ENCODE data around the gene MADCAM1.
A peak's percentile ranks its signal among the peaks of the same experiment; 100 is the strongest.

MADCAM1 gene

GRCh38 chr19:507286-508203 lies 11.3 kb downstream of the MADCAM1 start, which contains the start of gene TPGS1:
TSS of gene TPGS1 (plus strand) at chr19:507497. CDS start at chr19:507507, 10 bp downstream.
- H3K27me3 Mint-ChIP-seq: no peaks in the 10 kb centered on the region
- peaks cover 2% of the 10 kb centered on the region for H3K36me3 Mint-ChIP-seq (ENCODE audit: low read depth)
- no peaks in the 10 kb centered on the region for H3K9me3 Mint-ChIP-seq
- DNase-seq (peak; percentile 84), ATAC-seq (peak; percentile 41)
- peaks cover 52% of the 10 kb centered on the region for H3K4me1 Mint-ChIP-seq
- peak within 1 kb of the TSS; percentile 90 for H3K4me3 Mint-ChIP-seq
- peak within 1 kb of the TSS; percentile 100 for H3K27ac Mint-ChIP-seq

- peak overlapping the region; percentile 100 for H3K27ac Mint-ChIP-seq
- DNase-seq (no peak), ATAC-seq (no peak)
- H3K27me3 Mint-ChIP-seq: no peaks in the 10 kb centered on the region
- peaks cover 48% of the 10 kb centered on the region for H3K4me1 Mint-ChIP-seq
- peak overlapping the region; percentile 90 for H3K4me3 Mint-ChIP-seq
- peaks cover 2% of the 10 kb centered on the region for H3K36me3 Mint-ChIP-seq (ENCODE audit: low read depth)
- no peaks in the 10 kb centered on the region for H3K9me3 Mint-ChIP-seq
Observed at GRCh38 chr19:508204-509150, 12.2 kb downstream of the MADCAM1 start.

DNA sequence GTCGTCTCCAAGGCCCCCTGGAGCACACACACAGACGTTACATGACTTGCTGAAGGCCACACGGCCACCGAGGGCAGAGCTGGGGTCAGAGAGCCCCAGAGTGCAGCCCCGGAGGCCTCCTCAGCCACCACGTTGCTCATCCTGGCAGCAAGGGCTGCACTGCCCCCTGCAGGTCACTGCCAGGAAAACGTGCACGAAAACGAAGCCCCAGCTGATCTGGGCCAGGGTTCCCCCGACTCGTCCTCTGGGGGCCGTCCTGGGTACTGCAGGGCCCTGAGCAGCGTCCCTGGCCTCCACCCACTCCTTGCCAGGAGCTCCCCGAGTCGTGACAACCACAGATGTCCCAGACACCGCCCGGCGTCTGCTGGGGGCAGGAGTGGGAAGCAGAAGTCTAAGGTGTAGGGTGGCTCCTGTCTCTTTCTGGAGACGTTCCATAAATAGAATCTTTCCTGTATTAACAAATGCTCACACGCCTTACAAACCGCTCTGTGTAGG lies 14.4 kb downstream of the MADCAM1 start:
- H3K4me3 Mint-ChIP-seq: peak overlapping the region; percentile 78
- DNase-seq (peak; percentile 96), ATAC-seq (peak; percentile 57)
- peak overlapping the region; percentile 94 for H3K27ac Mint-ChIP-seq
- no peaks in the 10 kb centered on the region for H3K27me3 Mint-ChIP-seq
- H3K36me3 Mint-ChIP-seq (ENCODE audit: low read depth): peaks cover 2% of the 10 kb centered on the region
- no peaks in the 10 kb centered on the region for H3K9me3 Mint-ChIP-seq
- peaks cover 45% of the 10 kb centered on the region for H3K4me1 Mint-ChIP-seq

- peaks cover 43% of the 10 kb centered on the region for H3K4me1 Mint-ChIP-seq
- no peaks in the 10 kb centered on the region for H3K9me3 Mint-ChIP-seq
- peaks cover 2% of the 10 kb centered on the region for H3K36me3 Mint-ChIP-seq (ENCODE audit: low read depth)
- peak; percentile 80 for DNase-seq
- H3K27ac Mint-ChIP-seq: peak overlapping the region; percentile 94
- peak overlapping the region; percentile 78 for H3K4me3 Mint-ChIP-seq
- peak; percentile 55 for ATAC-seq
- no peaks in the 10 kb centered on the region for H3K27me3 Mint-ChIP-seq
Observed at GRCh38 chr19:511101-511851, 15.0 kb downstream of the MADCAM1 start.

- Mint-ChIP-seq H3K4me1 (peaks cover 40% of the 10 kb centered on the region), H3K9me3 (no peaks in the 10 kb centered on the region), H3K27ac (no peak overlapping the region), H3K36me3 (ENCODE audit: low read depth) (peaks cover 2% of the 10 kb centered on the region), H3K4me3 (no peak overlapping the region), H3K27me3 (no peaks in the 10 kb centered on the region)
- no peak for ATAC-seq
- DNase-seq: no peak
Observed at GRCh38 chr19:512547-513365, 16.5 kb downstream of the MADCAM1 start.

GRCh38 chr19:513368-514165 lies 17.3 kb downstream of the MADCAM1 start:
- H3K4me3 Mint-ChIP-seq: no peak overlapping the region
- no peaks in the 10 kb centered on the region for H3K27me3 Mint-ChIP-seq
- H3K9me3 Mint-ChIP-seq: no peaks in the 10 kb centered on the region
- H3K36me3 Mint-ChIP-seq (ENCODE audit: low read depth): peaks cover 2% of the 10 kb centered on the region
- peaks cover 32% of the 10 kb centered on the region for H3K4me1 Mint-ChIP-seq
- ATAC-seq (no peak), DNase-seq (no peak)
- no peak overlapping the region for H3K27ac Mint-ChIP-seq

DNA sequence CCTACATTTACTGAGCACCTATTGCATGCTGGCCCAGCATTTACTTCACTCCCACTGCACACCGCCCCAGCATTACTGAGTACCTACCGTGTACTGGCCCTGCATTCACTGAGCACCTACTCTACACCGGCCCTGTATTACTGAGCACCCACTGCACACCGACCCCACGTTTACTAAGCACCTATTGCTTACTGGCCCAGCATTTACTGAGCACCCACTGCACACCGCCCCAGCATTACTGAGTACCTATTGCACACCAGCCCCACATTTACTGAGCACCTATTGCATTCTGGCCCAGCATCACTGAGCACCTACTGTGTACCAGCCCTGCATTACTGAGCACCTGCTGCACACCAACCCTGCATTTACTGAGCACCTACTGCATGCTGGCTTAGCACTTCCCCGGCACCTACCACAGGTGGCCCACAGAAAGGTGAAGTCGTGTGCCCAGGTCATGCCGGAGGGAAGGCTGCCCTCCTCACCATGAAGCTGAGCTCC lies 17.9 kb downstream of the MADCAM1 start:
- Mint-ChIP-seq H3K27ac (no peak overlapping the region), H3K4me3 (no peak overlapping the region), H3K9me3 (no peaks in the 10 kb centered on the region), H3K4me1 (peaks cover 26% of the 10 kb centered on the region), H3K36me3 (ENCODE audit: low read depth) (peaks cover 2% of the 10 kb centered on the region), H3K27me3 (no peaks in the 10 kb centered on the region)
- ATAC-seq (no peak), DNase-seq (no peak)

DNA sequence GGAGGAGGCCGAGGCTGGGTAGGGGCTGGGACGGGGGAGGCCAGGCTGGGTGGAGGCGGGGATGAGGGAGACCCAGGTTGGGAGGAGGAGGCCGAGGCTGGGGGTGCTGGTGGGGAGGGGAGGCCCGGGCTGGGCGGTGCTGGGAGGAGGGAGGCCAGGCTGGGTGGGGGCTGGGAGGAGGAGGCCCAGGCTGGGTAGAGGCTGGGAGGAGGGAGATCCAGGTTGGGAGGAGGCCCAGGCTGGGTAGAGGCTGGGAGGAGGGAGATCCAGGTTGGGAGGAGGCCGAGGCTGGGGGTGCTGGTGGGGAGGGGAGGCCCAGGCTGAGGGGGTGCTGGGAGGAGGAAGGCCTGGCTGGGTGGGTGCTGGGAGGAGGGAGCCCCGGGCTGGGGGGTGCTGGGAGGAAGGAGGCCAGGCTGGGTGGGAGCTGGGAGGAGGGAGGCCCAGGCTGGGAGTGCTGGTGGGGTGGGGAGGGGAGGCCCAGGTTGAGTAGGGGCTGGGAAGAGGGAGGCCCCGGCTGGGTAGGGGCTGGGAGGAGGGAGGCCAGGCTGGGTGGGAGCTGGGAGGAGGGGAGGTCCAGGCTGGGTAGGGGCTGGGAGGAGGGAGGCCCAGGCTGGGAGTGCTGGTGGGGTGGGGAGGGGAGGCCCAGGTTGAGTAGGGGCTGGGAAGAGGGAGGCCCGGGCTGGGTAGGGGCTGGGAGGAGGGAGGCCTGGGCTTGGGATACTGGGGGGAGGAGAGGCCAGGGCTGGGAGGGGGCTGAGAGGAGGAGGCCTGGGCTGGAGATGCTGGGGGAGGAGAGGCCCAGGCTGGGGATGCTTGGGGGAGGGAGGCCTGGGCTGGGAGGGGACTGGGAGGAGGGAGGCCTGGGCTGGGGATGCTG lies 21.7 kb downstream of the MADCAM1 start:
- no peaks in the 10 kb centered on the region for H3K27me3 Mint-ChIP-seq
- no peaks in the 10 kb centered on the region for H3K36me3 Mint-ChIP-seq (ENCODE audit: low read depth)
- peaks cover 3% of the 10 kb centered on the region for H3K4me1 Mint-ChIP-seq
- DNase-seq: no peak
- H3K27ac Mint-ChIP-seq: no peak overlapping the region
- no peak for ATAC-seq
- H3K4me3 Mint-ChIP-seq: no peak overlapping the region
- no peaks in the 10 kb centered on the region for H3K9me3 Mint-ChIP-seq

GRCh38 chr19:518598-519231 lies 22.4 kb downstream of the MADCAM1 start:
- DNase-seq: peak; percentile 64
- H3K4me1 Mint-ChIP-seq: peaks cover 3% of the 10 kb centered on the region
- peak; percentile 72 for ATAC-seq
- H3K27ac Mint-ChIP-seq: no peak overlapping the region
- no peaks in the 10 kb centered on the region for H3K9me3 Mint-ChIP-seq
- no peaks in the 10 kb centered on the region for H3K27me3 Mint-ChIP-seq
- no peaks in the 10 kb centered on the region for H3K36me3 Mint-ChIP-seq (ENCODE audit: low read depth)
- H3K4me3 Mint-ChIP-seq: no peak overlapping the region

GRCh38 chr19:519449-519865 lies 23.2 kb downstream of the MADCAM1 start:
- no peaks in the 10 kb centered on the region for H3K27me3 Mint-ChIP-seq
- no peak for ATAC-seq
- DNase-seq: no peak
- H3K4me1 Mint-ChIP-seq: peaks cover 3% of the 10 kb centered on the region
- no peaks in the 10 kb centered on the region for H3K9me3 Mint-ChIP-seq
- H3K36me3 Mint-ChIP-seq (ENCODE audit: low read depth): no peaks in the 10 kb centered on the region
- H3K27ac Mint-ChIP-seq: no peak overlapping the region
- H3K4me3 Mint-ChIP-seq: no peak overlapping the region

DNA sequence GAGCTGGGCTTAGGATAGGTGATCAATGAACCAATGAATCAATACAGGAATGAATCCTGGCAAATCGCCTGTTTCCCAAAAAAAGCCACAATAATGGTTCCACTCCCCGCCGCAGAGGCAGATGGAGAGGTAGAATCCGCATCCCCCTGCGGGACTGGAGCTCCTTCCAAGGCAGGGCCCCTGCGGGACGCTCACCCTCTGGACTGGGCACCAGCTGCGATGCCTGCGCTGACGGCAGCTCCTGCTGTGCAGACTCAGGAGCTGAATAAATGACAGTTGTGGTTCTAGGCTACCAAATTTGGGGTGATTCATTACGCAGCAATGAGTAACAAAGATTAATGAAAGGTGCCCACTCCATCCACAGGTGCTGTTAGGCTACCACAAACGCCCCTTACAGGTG lies 26.4 kb downstream of the MADCAM1 start:
- H3K27ac Mint-ChIP-seq: no peak overlapping the region
- H3K36me3 Mint-ChIP-seq (ENCODE audit: low read depth): no peaks in the 10 kb centered on the region
- ATAC-seq (no peak), DNase-seq (no peak)
- no peaks in the 10 kb centered on the region for H3K9me3 Mint-ChIP-seq
- H3K4me1 Mint-ChIP-seq: peaks cover 3% of the 10 kb centered on the region
- H3K27me3 Mint-ChIP-seq: peaks cover 2% of the 10 kb centered on the region
- H3K4me3 Mint-ChIP-seq: no peak overlapping the region

All from activated naive CD8-positive, alpha-beta T cell treated with anti-CD3 and anti-CD28 coated beads, Interleukin-2, amount 50 U/mL, for 24 hours (primary cell).